Kidney (tissue), 14 donors: ENCODE measurements around the gene ARHGAP35. TPM values are rescaled to one million over a fixed set of nuclear protein-coding genes. Genes with fewer than 3 reads are reported as not detected.

Experiments used
- DNase-seq, 5 donors: peaks; one replicate each; pipeline ENCODE4 v3.0.0-alpha.2; 2013 to 2020
- FAIRE-seq: peaks from 2 replicates; lab custom pipeline; 2012; peaks lifted over from hg19 to GRCh38; lab: Jason Lieb, UNC
- H3K27ac ChIP-seq, 2 donors: one replicate each; pipeline ENCODE4 v1.7.0; 2013; ENCODE audit warnings: low read depth in 2 of 2, low read length in 2 of 2, inconsistent platforms in 1 of 2
- H3K27me3 ChIP-seq: one replicate; pipeline ENCODE4 v1.7.1; 2013; ENCODE audit warnings: low read length, inconsistent platforms; ENCODE audit not compliant: control insufficient read depth, insufficient read depth
- H3K36me3 ChIP-seq, 3 donors: one replicate each; pipeline versions ENCODE4 v1.7.0 to v1.7.1; 2013; ENCODE audit warnings: low read length in 3 of 3, control low read depth in 1 of 3, inconsistent platforms in 1 of 3; ENCODE audit not compliant: insufficient read depth in 3 of 3, control insufficient read depth in 2 of 3
- H3K4me1 ChIP-seq, 3 donors: one replicate each; pipeline versions ENCODE4 v1.7.0 to v1.7.1; 2013; ENCODE audit warnings: low read length in 3 of 3, inconsistent platforms in 1 of 3, low read depth in 1 of 3; ENCODE audit not compliant: control insufficient read depth in 2 of 3, insufficient read depth in 2 of 3
- H3K4me3 ChIP-seq, 3 donors: one replicate each; pipeline versions ENCODE4 v1.7.0 to v1.8.1; 2013; ENCODE audit warnings: low read length in 3 of 3, control low read depth in 1 of 3, inconsistent platforms in 1 of 3
- H3K9ac ChIP-seq, 3 donors: one replicate each; pipeline versions ENCODE4 v1.7.0 to v1.7.1; 2013; ENCODE audit warnings: low read length in 3 of 3, control low read depth in 1 of 3, inconsistent platforms in 1 of 3
- H3K9me3 ChIP-seq, 3 donors: one replicate each; pipeline versions ENCODE4 v1.7.0 to v1.7.1; 2013; ENCODE audit warnings: low read length in 3 of 3, control low read depth in 1 of 3, inconsistent platforms in 1 of 3; ENCODE audit not compliant: control insufficient read depth in 2 of 3, insufficient read depth in 1 of 3
- CTCF ChIP-seq: IDR thresholded peaks from 3 replicates; pipeline ENCODE4 v1.5.1; 2012; ENCODE audit warnings: mild to moderate bottlenecking, moderate library complexity, borderline replicate concordance; ENCODE audit not compliant: insufficient read depth; ENCODE audit errors: extremely low read depth
- intact Hi-C: fragments of 100-400 bp; cut with DNase I; formaldehyde crosslinking; loops from one replicate; pipeline ENCODE4 v1.11.1; 2022
- polyA plus RNA-seq: library from polyadenylated mRNA; stranded (reverse); fragments of 350-450 nt; fragmentation: Illumina TruSeq; extraction: RNeasy Lipid Tissue Mini Kit (QIAGEN cat#74804); gene quantifications from one replicate; pipeline ENCODE4 v1.2.3, GENCODE V29; 2014; ENCODE audit warnings: low read depth, low replicate concordance; ENCODE audit not compliant: insufficient read depth
- total RNA-seq: library from RNA; stranded (reverse); fragmentation: NEBNext Ultra II Directional; extraction: Animal tissue kit (Norgen Biotek cat#: 25700); gene quantifications from one replicate; pipeline ENCODE4 v1.2.1, GENCODE V29; 2021
- donor health status: control.
- donor health status: control.
- donor health status: control.
- donor health status: control.
- donor health status: control.
- donor health status: DM: yes; HTN: yes; CAD: no.
- donor health status: Normal renal cell carcinoma (clear cell type).

Gene ARHGAP35
- total and polyA plus RNA-seq, 2 donors from 2014 or later: 14.0 to 53.6 TPM

GRCh38 chr19:46862974-46863632, 2.3 kb downstream of the ARHGAP35 start:
- Histone ChIP-seq H3K36me3 (no peaks in the 10 kb centered on the region), H3K9me3 (no peaks in the 10 kb centered on the region), H3K9ac (peak overlapping the region in 1 of 3 donors; percentile 38), H3K4me3 (peak overlapping the region; percentile 5 to 94 (median 55)), H3K27ac (peak overlapping the region; percentile 25 to 56), H3K4me1 (peaks cover 6 to 29% (median 25%) of the 10 kb centered on the region in 3 donors), H3K27me3 (no peaks in the 10 kb centered on the region)
- no peak for TF ChIP-seq CTCF
- DNase-seq (no peak), FAIRE-seq (no peak)
- intact Hi-C loops: loop anchor here (5.0 kb wide), 1 partner anchor 124 kb away; no protein-coding TSS in a partner anchor

- Histone ChIP-seq H3K9ac (peak overlapping the region in 1 of 3 donors; percentile 27), H3K9me3 (no peaks in the 10 kb centered on the region), H3K4me1 (peaks cover 6 to 29% (median 25%) of the 10 kb centered on the region in 3 donors), H3K4me3 (peak overlapping the region in 2 of 3 donors; percentile 28 to 94), H3K27me3 (no peaks in the 10 kb centered on the region), H3K27ac (peak overlapping the region in 1 of 2 donors; percentile 56), H3K36me3 (no peaks in the 10 kb centered on the region)
- DNase-seq: peak in 2 of 5 donors; percentile 36 to 57
- TF ChIP-seq CTCF: no peak
- FAIRE-seq: no peak
- intact Hi-C loops: loop anchor here (5.0 kb wide), 1 partner anchor 123 kb away; no protein-coding TSS in a partner anchor
Measured at GRCh38 chr19:46863818-46864629, 3.2 kb downstream of the ARHGAP35 start.

- Histone ChIP-seq H3K27ac (no peak overlapping the region), H3K36me3 (no peaks in the 10 kb centered on the region), H3K9ac (no peak overlapping the region), H3K4me3 (no peak overlapping the region), H3K27me3 (no peaks in the 10 kb centered on the region), H3K4me1 (peaks cover 6 to 26% (median 21%) of the 10 kb centered on the region in 3 donors), H3K9me3 (no peaks in the 10 kb centered on the region)
- intact Hi-C loops: no loop called here
- TF ChIP-seq CTCF: no peak
- DNase-seq (no peak), FAIRE-seq (no peak)
Measured at GRCh38 chr19:46866407-46867136, 5.8 kb downstream of the ARHGAP35 start.
